ENCODE results near the gene CPNE9.

CPNE9 gene

DNA sequence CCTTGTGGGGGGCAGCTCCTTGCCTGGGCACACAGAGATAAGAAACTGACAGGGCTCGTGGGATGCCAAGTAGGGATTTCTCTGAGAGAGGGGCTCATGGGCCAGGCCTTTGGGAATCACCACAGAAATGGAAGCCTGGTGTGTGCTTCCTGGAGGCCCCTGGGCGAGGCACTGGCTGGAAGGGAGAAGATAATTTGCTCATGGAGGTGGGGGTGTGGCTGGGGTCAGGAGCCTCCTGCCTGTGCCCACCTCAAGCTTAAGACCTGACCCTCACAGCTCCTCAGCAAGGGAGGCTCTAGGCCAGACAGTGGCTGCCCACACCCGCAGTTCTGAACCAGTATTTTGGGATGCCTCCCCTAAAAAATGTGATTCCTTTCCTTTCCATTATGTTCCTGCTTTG, 16.9 kb upstream of the CPNE9 start:
- no peaks in the 10 kb centered on the region for H3K27me3 ChIP-seq (ENCODE audit: low read depth, low read length)
- H2AFZ ChIP-seq (ENCODE audit: low read depth, low read length) = no peak overlapping the region
- H3K4me1 ChIP-seq (ENCODE audit: low read length) = peaks cover 10% of the 10 kb centered on the region
- no peaks in the 10 kb centered on the region for H3K79me2 ChIP-seq (ENCODE audit: low read length)
- no peaks in the 10 kb centered on the region for H3K9me3 ChIP-seq (ENCODE audit: insufficient read depth, low read length)
- H3K27ac ChIP-seq (ENCODE audit: low read length) = no peak overlapping the region
- H3K9ac ChIP-seq (ENCODE audit: low read length) = no peak overlapping the region
- no peaks in the 10 kb centered on the region for H4K20me1 ChIP-seq (ENCODE audit: insufficient read depth, low read length)
- no peak overlapping the region for H3K4me3 ChIP-seq (ENCODE audit: low read length)
- no peak for TF ChIP-seq CTCF (IDR thresholded peaks at IDR 0.05; ENCODE audit: low read depth, low read length)
- TF ChIP-seq EZH2phosphoT487 (IDR thresholded peaks at IDR 0.05; ENCODE audit: low read depth) = no peak
- peaks cover 87% of the 10 kb centered on the region for H3K36me3 ChIP-seq (replicated peaks; ENCODE audit: low read depth, low read length)
- no peak overlapping the region for H3K4me2 ChIP-seq (ENCODE audit: low read length)

DNA sequence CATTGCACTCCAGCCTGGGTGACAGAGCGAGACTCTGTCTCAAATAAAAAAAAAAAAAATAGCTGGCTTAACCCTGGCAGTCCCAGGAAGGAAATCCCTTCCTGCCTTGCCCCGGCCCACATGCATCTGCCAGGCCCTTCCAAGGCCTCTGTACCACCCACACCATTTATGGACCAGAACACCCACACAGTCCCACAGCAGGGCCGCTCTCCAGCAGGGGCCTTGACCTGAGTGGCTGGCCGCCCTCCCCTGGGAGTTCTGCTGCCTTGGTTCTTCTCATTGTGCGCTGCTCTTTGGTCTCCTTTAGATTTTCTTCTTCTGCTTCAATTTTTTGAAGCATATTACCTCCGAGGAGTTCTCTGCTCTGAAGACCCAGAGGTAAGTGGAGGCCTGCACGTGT, 16.1 kb upstream of the CPNE9 start:
- TF ChIP-seq CTCF (IDR thresholded peaks at IDR 0.05; ENCODE audit: low read depth, low read length) (no peak), EZH2phosphoT487 (IDR thresholded peaks at IDR 0.05; ENCODE audit: low read depth) (no peak)
- Histone ChIP-seq H3K9me3 (ENCODE audit: insufficient read depth, low read length) (no peaks in the 10 kb centered on the region), H3K36me3 (replicated peaks; ENCODE audit: low read depth, low read length) (peaks cover 84% of the 10 kb centered on the region), H3K4me1 (ENCODE audit: low read length) (peaks cover 10% of the 10 kb centered on the region), H3K27ac (ENCODE audit: low read length) (no peak overlapping the region), H3K79me2 (ENCODE audit: low read length) (no peaks in the 10 kb centered on the region), H3K9ac (ENCODE audit: low read length) (no peak overlapping the region), H3K4me2 (ENCODE audit: low read length) (no peak overlapping the region), H2AFZ (ENCODE audit: low read depth, low read length) (no peak overlapping the region), H3K4me3 (ENCODE audit: low read length) (no peak overlapping the region), H3K27me3 (ENCODE audit: low read depth, low read length) (no peaks in the 10 kb centered on the region), H4K20me1 (ENCODE audit: insufficient read depth, low read length) (no peaks in the 10 kb centered on the region)

DNA sequence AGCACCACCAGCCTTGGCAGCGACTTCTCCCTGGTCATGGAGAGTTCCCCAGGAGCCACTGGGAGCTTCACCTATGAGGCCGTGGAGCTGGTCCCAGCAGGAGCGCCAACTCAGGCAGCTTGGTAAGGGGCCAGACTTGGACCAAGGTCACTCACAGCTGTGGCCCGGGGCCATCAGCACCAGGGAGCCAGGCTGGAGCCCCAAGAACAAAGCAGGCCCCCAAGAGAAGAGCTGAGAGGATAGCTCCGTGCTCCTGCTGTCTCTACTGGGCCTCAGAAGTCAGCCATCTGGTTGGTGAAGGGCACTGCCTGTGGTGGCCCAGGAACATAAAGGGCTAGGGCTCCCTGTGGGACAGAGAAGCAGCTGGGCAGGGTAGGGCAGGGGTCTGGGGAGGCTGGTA, 14.7 kb upstream of the CPNE9 start:
- no peaks in the 10 kb centered on the region for H3K79me2 ChIP-seq (ENCODE audit: low read length)
- H3K4me2 ChIP-seq (ENCODE audit: low read length) = no peak overlapping the region
- H2AFZ ChIP-seq (ENCODE audit: low read depth, low read length) = no peak overlapping the region
- H3K36me3 ChIP-seq (replicated peaks; ENCODE audit: low read depth, low read length) = peaks cover 85% of the 10 kb centered on the region
- no peaks in the 10 kb centered on the region for H4K20me1 ChIP-seq (ENCODE audit: insufficient read depth, low read length)
- no peak overlapping the region for H3K27ac ChIP-seq (ENCODE audit: low read length)
- peaks cover 10% of the 10 kb centered on the region for H3K4me1 ChIP-seq (ENCODE audit: low read length)
- TF ChIP-seq EZH2phosphoT487 (IDR thresholded peaks at IDR 0.05; ENCODE audit: low read depth) = no peak
- no peak for TF ChIP-seq CTCF (IDR thresholded peaks at IDR 0.05; ENCODE audit: low read depth, low read length)
- no peaks in the 10 kb centered on the region for H3K27me3 ChIP-seq (ENCODE audit: low read depth, low read length)
- no peak overlapping the region for H3K4me3 ChIP-seq (ENCODE audit: low read length)
- H3K9ac ChIP-seq (ENCODE audit: low read length) = no peak overlapping the region
- no peaks in the 10 kb centered on the region for H3K9me3 ChIP-seq (ENCODE audit: insufficient read depth, low read length)

DNA sequence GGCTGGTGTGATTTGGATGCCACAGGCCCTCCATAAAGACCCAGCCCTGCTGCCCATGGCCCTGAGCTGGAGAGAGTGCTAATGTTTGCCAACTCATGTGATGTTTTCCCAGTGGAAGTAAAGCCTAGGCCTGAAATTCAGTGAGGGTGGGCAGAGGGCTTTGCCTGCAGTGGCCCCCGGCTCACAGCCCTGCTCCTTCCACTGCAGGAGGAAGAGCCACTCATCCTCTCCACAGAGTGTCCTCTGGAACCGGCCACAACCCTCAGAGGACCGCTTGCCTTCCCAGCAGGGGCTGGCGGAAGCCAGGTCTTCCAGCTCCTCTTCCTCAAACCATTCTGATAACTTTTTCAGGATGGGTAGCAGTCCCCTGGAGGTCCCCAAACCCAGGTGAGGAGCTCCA, 13.9 kb upstream of the CPNE9 start:
- Histone ChIP-seq H3K79me2 (ENCODE audit: low read length) (no peaks in the 10 kb centered on the region), H3K36me3 (replicated peaks; ENCODE audit: low read depth, low read length) (peaks cover 78% of the 10 kb centered on the region), H4K20me1 (ENCODE audit: insufficient read depth, low read length) (no peaks in the 10 kb centered on the region), H3K4me3 (ENCODE audit: low read length) (no peak overlapping the region), H3K4me2 (ENCODE audit: low read length) (no peak overlapping the region), H3K4me1 (ENCODE audit: low read length) (peaks cover 10% of the 10 kb centered on the region), H3K27me3 (ENCODE audit: low read depth, low read length) (no peaks in the 10 kb centered on the region), H3K9ac (ENCODE audit: low read length) (no peak overlapping the region), H3K27ac (ENCODE audit: low read length) (no peak overlapping the region), H3K9me3 (ENCODE audit: insufficient read depth, low read length) (no peaks in the 10 kb centered on the region), H2AFZ (ENCODE audit: low read depth, low read length) (no peak overlapping the region)
- TF ChIP-seq CTCF (IDR thresholded peaks at IDR 0.05; ENCODE audit: low read depth, low read length) = no peak
- TF ChIP-seq EZH2phosphoT487 (IDR thresholded peaks at IDR 0.05; ENCODE audit: low read depth) = no peak

All from OCI-LY3 (cell line).